ENCODE results near the gene CLBA1.

- TF ChIP-seq, protein P1, sequence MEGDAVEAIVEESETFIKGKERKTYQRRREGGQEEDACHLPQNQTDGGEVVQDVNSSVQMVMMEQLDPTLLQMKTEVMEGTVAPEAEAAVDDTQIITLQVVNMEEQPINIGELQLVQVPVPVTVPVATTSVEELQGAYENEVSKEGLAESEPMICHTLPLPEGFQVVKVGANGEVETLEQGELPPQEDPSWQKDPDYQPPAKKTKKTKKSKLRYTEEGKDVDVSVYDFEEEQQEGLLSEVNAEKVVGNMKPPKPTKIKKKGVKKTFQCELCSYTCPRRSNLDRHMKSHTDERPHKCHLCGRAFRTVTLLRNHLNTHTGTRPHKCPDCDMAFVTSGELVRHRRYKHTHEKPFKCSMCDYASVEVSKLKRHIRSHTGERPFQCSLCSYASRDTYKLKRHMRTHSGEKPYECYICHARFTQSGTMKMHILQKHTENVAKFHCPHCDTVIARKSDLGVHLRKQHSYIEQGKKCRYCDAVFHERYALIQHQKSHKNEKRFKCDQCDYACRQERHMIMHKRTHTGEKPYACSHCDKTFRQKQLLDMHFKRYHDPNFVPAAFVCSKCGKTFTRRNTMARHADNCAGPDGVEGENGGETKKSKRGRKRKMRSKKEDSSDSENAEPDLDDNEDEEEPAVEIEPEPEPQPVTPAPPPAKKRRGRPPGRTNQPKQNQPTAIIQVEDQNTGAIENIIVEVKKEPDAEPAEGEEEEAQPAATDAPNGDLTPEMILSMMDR (conservative IDR thresholded peaks at IDR 0.05; ENCODE audit: low read depth in 2 of 2): no peak
- TF ChIP-seq EZH2 (IDR thresholded peaks at IDR 0.05; ENCODE audit: low read depth, unreplicated experiment): no peak
- TF ChIP-seq POLR2AphosphoS5 (IDR thresholded peaks at IDR 0.05; ENCODE audit: low read depth): no peak
- TF ChIP-seq NANOG (IDR thresholded peaks at IDR 0.05; ENCODE audit: borderline replicate concordance): no peak
- TF ChIP-seq EZH2phosphoT487 (IDR thresholded peaks at IDR 0.05; ENCODE audit: unreplicated experiment): no peak
- TF ChIP-seq, protein P2, sequence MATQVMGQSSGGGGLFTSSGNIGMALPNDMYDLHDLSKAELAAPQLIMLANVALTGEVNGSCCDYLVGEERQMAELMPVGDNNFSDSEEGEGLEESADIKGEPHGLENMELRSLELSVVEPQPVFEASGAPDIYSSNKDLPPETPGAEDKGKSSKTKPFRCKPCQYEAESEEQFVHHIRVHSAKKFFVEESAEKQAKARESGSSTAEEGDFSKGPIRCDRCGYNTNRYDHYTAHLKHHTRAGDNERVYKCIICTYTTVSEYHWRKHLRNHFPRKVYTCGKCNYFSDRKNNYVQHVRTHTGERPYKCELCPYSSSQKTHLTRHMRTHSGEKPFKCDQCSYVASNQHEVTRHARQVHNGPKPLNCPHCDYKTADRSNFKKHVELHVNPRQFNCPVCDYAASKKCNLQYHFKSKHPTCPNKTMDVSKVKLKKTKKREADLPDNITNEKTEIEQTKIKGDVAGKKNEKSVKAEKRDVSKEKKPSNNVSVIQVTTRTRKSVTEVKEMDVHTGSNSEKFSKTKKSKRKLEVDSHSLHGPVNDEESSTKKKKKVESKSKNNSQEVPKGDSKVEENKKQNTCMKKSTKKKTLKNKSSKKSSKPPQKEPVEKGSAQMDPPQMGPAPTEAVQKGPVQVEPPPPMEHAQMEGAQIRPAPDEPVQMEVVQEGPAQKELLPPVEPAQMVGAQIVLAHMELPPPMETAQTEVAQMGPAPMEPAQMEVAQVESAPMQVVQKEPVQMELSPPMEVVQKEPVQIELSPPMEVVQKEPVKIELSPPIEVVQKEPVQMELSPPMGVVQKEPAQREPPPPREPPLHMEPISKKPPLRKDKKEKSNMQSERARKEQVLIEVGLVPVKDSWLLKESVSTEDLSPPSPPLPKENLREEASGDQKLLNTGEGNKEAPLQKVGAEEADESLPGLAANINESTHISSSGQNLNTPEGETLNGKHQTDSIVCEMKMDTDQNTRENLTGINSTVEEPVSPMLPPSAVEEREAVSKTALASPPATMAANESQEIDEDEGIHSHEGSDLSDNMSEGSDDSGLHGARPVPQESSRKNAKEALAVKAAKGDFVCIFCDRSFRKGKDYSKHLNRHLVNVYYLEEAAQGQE (IDR thresholded peaks at IDR 0.05; ENCODE audit: unreplicated experiment): no peak
- TF ChIP-seq CREB1 (CRISPR knock-in tag; IDR thresholded peaks at IDR 0.05; ENCODE audit: low read depth): no peak
- no peak for TF ChIP-seq ZNF331 (CRISPR knock-in tag; IDR thresholded peaks at IDR 0.05; ENCODE audit: low read depth)
- TF ChIP-seq ETS1 (IDR thresholded peaks at IDR 0.05): no peak
- no peak for TF ChIP-seq STAT1 (IDR thresholded peaks at IDR 0.05; ENCODE audit: unreplicated experiment)
Observed at GRCh38 chr14:104935955-104936354, 49.6 kb upstream of the CLBA1 start.

Data from GM23338 (cell line).